SU-DHL-6 (cell line): Measurements from ENCODE around the gene CD180.
A peak's percentile ranks its signal among the peaks of the same experiment; 100 is the strongest.

Experiments
- H2AFZ ChIP-seq: fragments of 200-600 bp; sonication (generic); 2 replicates; pipeline ENCODE4 v1.6.1; 2014; ENCODE audit warnings: low read depth, mild to moderate bottlenecking, moderate library complexity, mixed read lengths, antibody characterized with exemption, low read length; ENCODE audit not compliant: severe bottlenecking
- H3F3A ChIP-seq: fragments of 200-600 bp; shearing (Covaris generic); 2 replicates; pipeline ENCODE4 v1.6.0; 2016; ENCODE audit warnings: antibody characterized with exemption, mild to moderate bottlenecking; ENCODE audit not compliant: insufficient read depth
- H3K27ac ChIP-seq: fragments of 200-600 bp; sonication (generic); 2 replicates; pipeline ENCODE4 v1.5.1; 2016; ENCODE audit warnings: low read depth, mild to moderate bottlenecking, low read length, moderate library complexity, mixed read lengths
- H3K27me3 ChIP-seq: fragments of 200-600 bp; sonication (generic), shearing (Covaris generic); 2 replicates; pipeline ENCODE4 v1.6.0; 2014; ENCODE audit warnings: mild to moderate bottlenecking, low read length
- H3K36me3 ChIP-seq: fragments of 200-600 bp; sonication (generic); 2 replicates; pipeline ENCODE4 v1.6.1; 2014; ENCODE audit warnings: mild to moderate bottlenecking, low read length, mixed read lengths
- H3K4me2 ChIP-seq: fragments of 300-600, 200-600 bp; shearing (Covaris generic), sonication (generic); 2 replicates; pipeline ENCODE4 v1.6.0; 2014; ENCODE audit warnings: low read length, low read depth, mild to moderate bottlenecking; ENCODE audit not compliant: poor library complexity, severe bottlenecking
- H3K4me3 ChIP-seq: fragments of 200-600 bp; sonication (generic); 2 replicates; pipeline ENCODE4 v1.5.1; 2014; ENCODE audit warnings: antibody characterized with exemption, low read length, mild to moderate bottlenecking, mixed read lengths; ENCODE audit not compliant: insufficient read depth, poor library complexity, severe bottlenecking
- H3K79me2 ChIP-seq: fragments of 200-600 bp; sonication (generic); 2 replicates; pipeline ENCODE4 v1.6.1; 2014; ENCODE audit warnings: mild to moderate bottlenecking, low read length, moderate library complexity; ENCODE audit not compliant: insufficient read depth
- H3K9ac ChIP-seq: fragments of 200-600 bp; sonication (generic); 2 replicates; pipeline ENCODE4 v1.7.0; 2014; ENCODE audit warnings: mild to moderate bottlenecking, low read length
- H3K9me2 ChIP-seq: fragments of 200-600 bp; sonication (generic); replicated peaks from 2 replicates; pipeline ENCODE4 v1.6.1; 2014; ENCODE audit warnings: low read length; ENCODE audit not compliant: insufficient read depth
- H3K9me3 ChIP-seq: fragments of 200-600 bp; sonication (generic); 2 replicates; pipeline ENCODE4 v1.6.1; 2014; ENCODE audit warnings: low read length, mixed read lengths; ENCODE audit not compliant: insufficient read depth
- H4K20me1 ChIP-seq: fragments of 200-600 bp; sonication (generic); 2 replicates; pipeline ENCODE4 v1.6.1; 2014; ENCODE audit warnings: low read depth, mild to moderate bottlenecking, antibody characterized with exemption, low read length, moderate library complexity, mixed read lengths
- EZH2phosphoT487 ChIP-seq: fragments of 200-600 bp; sonication (generic), shearing (Covaris generic); conservative IDR thresholded peaks from 2 replicates; pipeline ENCODE4 v1.6.1; 2018; ENCODE audit warnings: mild to moderate bottlenecking, antibody characterized with exemption, low read length, moderate library complexity, mixed read lengths
- TF ChIP-seq, protein P1 (sequence below): fragments of 200-600 bp; sonication (generic); IDR thresholded peaks from one replicate; pipeline ENCODE4 v1.5.1; 2017; ENCODE audit warnings: antibody characterized with exemption, mild to moderate bottlenecking, low read length, moderate library complexity; ENCODE audit not compliant: insufficient read depth, poor library complexity, severe bottlenecking

Gene CD180

DNA sequence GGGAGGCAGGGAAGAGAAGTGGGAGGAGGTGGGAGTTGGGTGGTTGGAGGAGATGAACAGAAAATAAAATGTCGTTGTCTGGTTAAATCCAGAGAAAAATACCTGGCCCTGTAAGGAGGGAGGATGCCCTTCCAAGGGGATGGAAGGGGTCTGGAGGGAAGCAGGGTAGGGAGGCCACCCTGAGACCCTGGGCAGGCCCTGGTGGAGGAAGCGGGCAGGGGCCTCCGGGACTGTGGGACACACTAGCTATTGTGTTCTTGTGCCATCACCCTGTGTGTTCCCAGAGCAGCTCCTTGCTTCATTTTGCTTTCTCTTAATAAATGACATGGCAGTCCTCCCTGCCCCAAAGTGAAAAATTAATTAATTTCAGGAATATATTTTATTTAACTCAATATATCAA, 11.8 kb upstream of the CD180 start:
- H3K27ac ChIP-seq: no peak overlapping the region
- TF ChIP-seq, protein P1, sequence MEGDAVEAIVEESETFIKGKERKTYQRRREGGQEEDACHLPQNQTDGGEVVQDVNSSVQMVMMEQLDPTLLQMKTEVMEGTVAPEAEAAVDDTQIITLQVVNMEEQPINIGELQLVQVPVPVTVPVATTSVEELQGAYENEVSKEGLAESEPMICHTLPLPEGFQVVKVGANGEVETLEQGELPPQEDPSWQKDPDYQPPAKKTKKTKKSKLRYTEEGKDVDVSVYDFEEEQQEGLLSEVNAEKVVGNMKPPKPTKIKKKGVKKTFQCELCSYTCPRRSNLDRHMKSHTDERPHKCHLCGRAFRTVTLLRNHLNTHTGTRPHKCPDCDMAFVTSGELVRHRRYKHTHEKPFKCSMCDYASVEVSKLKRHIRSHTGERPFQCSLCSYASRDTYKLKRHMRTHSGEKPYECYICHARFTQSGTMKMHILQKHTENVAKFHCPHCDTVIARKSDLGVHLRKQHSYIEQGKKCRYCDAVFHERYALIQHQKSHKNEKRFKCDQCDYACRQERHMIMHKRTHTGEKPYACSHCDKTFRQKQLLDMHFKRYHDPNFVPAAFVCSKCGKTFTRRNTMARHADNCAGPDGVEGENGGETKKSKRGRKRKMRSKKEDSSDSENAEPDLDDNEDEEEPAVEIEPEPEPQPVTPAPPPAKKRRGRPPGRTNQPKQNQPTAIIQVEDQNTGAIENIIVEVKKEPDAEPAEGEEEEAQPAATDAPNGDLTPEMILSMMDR: no peak
- no peak for TF ChIP-seq EZH2phosphoT487
- no peak overlapping the region for H3K4me2 ChIP-seq

GRCh38 chr5:67206929-67207328, 10.3 kb upstream of the CD180 start:
- peaks cover 36% of the 10 kb centered on the region; the same call in 1 of the 2 replicates for H3F3A ChIP-seq
- H3K79me2 ChIP-seq: no peaks in the 10 kb centered on the region
- H3K9ac ChIP-seq: no peak overlapping the region
- H3K9me3 ChIP-seq: no peaks in the 10 kb centered on the region
- no peaks in the 10 kb centered on the region for H3K36me3 ChIP-seq
- H3K27ac ChIP-seq: peak overlapping the region; percentile 79
- H4K20me1 ChIP-seq: no peaks in the 10 kb centered on the region
- H3K9me2 ChIP-seq: no peaks in the 10 kb centered on the region
- no peak overlapping the region for H3K4me3 ChIP-seq
- TF ChIP-seq EZH2phosphoT487: no peak
- TF ChIP-seq, protein P1: no peak
- no peak overlapping the region for H2AFZ ChIP-seq
- H3K27me3 ChIP-seq: no peaks in the 10 kb centered on the region
- peak overlapping the region; percentile 53 for H3K4me2 ChIP-seq

More for the DNA sequence above, 11.8 kb upstream of the CD180 start:
- Histone ChIP-seq H3K4me3 (no peak overlapping the region), H3K9ac (no peak overlapping the region), H3K9me2 (no peaks in the 10 kb centered on the region), H3F3A (peaks cover 31% of the 10 kb centered on the region; the same call in 1 of the 2 replicates), H3K36me3 (no peaks in the 10 kb centered on the region), H2AFZ (no peak overlapping the region), H4K20me1 (no peaks in the 10 kb centered on the region), H3K79me2 (no peaks in the 10 kb centered on the region), H3K27me3 (no peaks in the 10 kb centered on the region), H3K9me3 (no peaks in the 10 kb centered on the region)

- Histone ChIP-seq H3K4me3 (peak overlapping the region; percentile 13), H3F3A (peaks cover 36% of the 10 kb centered on the region; the same call in 1 of the 2 replicates), H3K4me2 (peak overlapping the region; percentile 53), H3K36me3 (no peaks in the 10 kb centered on the region), H3K9me3 (no peaks in the 10 kb centered on the region), H3K79me2 (no peaks in the 10 kb centered on the region), H3K9ac (peak overlapping the region; percentile 8; the same call in 1 of the 2 replicates), H4K20me1 (no peaks in the 10 kb centered on the region), H2AFZ (no peak overlapping the region), H3K27me3 (no peaks in the 10 kb centered on the region), H3K9me2 (no peaks in the 10 kb centered on the region), H3K27ac (peak overlapping the region; percentile 79)
- TF ChIP-seq, protein P1: no peak
- TF ChIP-seq EZH2phosphoT487: no peak
These were observed 9.9 kb upstream of the CD180 start for GRCh38 chr5:67206461-67206860.
